Measurements from ENCODE around the gene NEAT1.

The NEAT1 gene

GRCh38 chr11:65486570-65487466 lies 64.2 kb downstream of the NEAT1 start:
- no peaks in the 10 kb centered on the region for H3K9me3 ChIP-seq (ENCODE audit: control insufficient read depth in 1 of 2, low read length in 2 of 2)
- H3K27me3 ChIP-seq (ENCODE audit: control insufficient read depth in 1 of 2, insufficient read depth in 2 of 2, low read length in 2 of 2), result no peaks in the 10 kb centered on the region
- no peaks in the 10 kb centered on the region for H3K36me3 ChIP-seq (ENCODE audit: control insufficient read depth in 1 of 2, insufficient read depth in 2 of 2, low read length in 2 of 2)
- H3K9ac ChIP-seq (ENCODE audit: low read depth in 1 of 2, low read length in 2 of 2), result peak overlapping the region; percentile 7 to 19
- H3K4me1 ChIP-seq (ENCODE audit: control insufficient read depth in 1 of 2, insufficient read depth in 2 of 2, low read length in 2 of 2), result peaks cover 41% of the 10 kb centered on the region in 2 donors
- peak overlapping the region; percentile 37 for H3K27ac ChIP-seq (ENCODE audit: low read depth, low read length)
- no peak overlapping the region for H3K4me3 ChIP-seq (ENCODE audit: low read depth in 1 of 2, low read length in 2 of 2)

- H3K27ac ChIP-seq (ENCODE audit: low read depth, low read length), result peak overlapping the region; percentile 85
- peaks cover 50% of the 10 kb centered on the region in 2 donors for H3K4me1 ChIP-seq (ENCODE audit: control insufficient read depth in 1 of 2, insufficient read depth in 2 of 2, low read length in 2 of 2)
- H3K9ac ChIP-seq (ENCODE audit: low read depth in 1 of 2, low read length in 2 of 2), result peak overlapping the region; percentile 69 to 73
- H3K9me3 ChIP-seq (ENCODE audit: control insufficient read depth in 1 of 2, low read length in 2 of 2), result no peaks in the 10 kb centered on the region
- no peaks in the 10 kb centered on the region for H3K27me3 ChIP-seq (ENCODE audit: control insufficient read depth in 1 of 2, insufficient read depth in 2 of 2, low read length in 2 of 2)
- H3K36me3 ChIP-seq (ENCODE audit: control insufficient read depth in 1 of 2, insufficient read depth in 2 of 2, low read length in 2 of 2), result no peaks in the 10 kb centered on the region
- H3K4me3 ChIP-seq (ENCODE audit: low read depth in 1 of 2, low read length in 2 of 2), result peak overlapping the region; percentile 11 to 23
Measured at GRCh38 chr11:65487467-65488272, 65.1 kb downstream of the NEAT1 start.

GRCh38 chr11:65488273-65489034 lies 65.9 kb downstream of the NEAT1 start:
- no peaks in the 10 kb centered on the region for H3K36me3 ChIP-seq (ENCODE audit: control insufficient read depth in 1 of 2, insufficient read depth in 2 of 2, low read length in 2 of 2)
- no peaks in the 10 kb centered on the region for H3K27me3 ChIP-seq (ENCODE audit: control insufficient read depth in 1 of 2, insufficient read depth in 2 of 2, low read length in 2 of 2)
- peak overlapping the region; percentile 85 for H3K27ac ChIP-seq (ENCODE audit: low read depth, low read length)
- peaks cover 58% of the 10 kb centered on the region in 2 donors for H3K4me1 ChIP-seq (ENCODE audit: control insufficient read depth in 1 of 2, insufficient read depth in 2 of 2, low read length in 2 of 2)
- H3K9ac ChIP-seq (ENCODE audit: low read depth in 1 of 2, low read length in 2 of 2), result peak overlapping the region; percentile 69 to 73
- H3K4me3 ChIP-seq (ENCODE audit: low read depth in 1 of 2, low read length in 2 of 2), result peak overlapping the region; percentile 11 to 23
- H3K9me3 ChIP-seq (ENCODE audit: control insufficient read depth in 1 of 2, low read length in 2 of 2), result no peaks in the 10 kb centered on the region

GRCh38 chr11:65489035-65489705 lies 66.6 kb downstream of the NEAT1 start:
- Histone ChIP-seq H3K4me1 (ENCODE audit: control insufficient read depth in 1 of 2, insufficient read depth in 2 of 2, low read length in 2 of 2) (peaks cover 65% of the 10 kb centered on the region in 2 donors), H3K9ac (ENCODE audit: low read depth in 1 of 2, low read length in 2 of 2) (peak overlapping the region; percentile 16 to 69), H3K27ac (ENCODE audit: low read depth, low read length) (peak overlapping the region; percentile 85), H3K9me3 (ENCODE audit: control insufficient read depth in 1 of 2, low read length in 2 of 2) (no peaks in the 10 kb centered on the region), H3K36me3 (ENCODE audit: control insufficient read depth in 1 of 2, insufficient read depth in 2 of 2, low read length in 2 of 2) (no peaks in the 10 kb centered on the region), H3K27me3 (ENCODE audit: control insufficient read depth in 1 of 2, insufficient read depth in 2 of 2, low read length in 2 of 2) (no peaks in the 10 kb centered on the region), H3K4me3 (ENCODE audit: low read depth in 1 of 2, low read length in 2 of 2) (no peak overlapping the region)

- H3K4me1 ChIP-seq (ENCODE audit: control insufficient read depth in 1 of 2, insufficient read depth in 2 of 2, low read length in 2 of 2), result peaks cover 65 to 70% of the 10 kb centered on the region in 2 donors
- no peaks in the 10 kb centered on the region for H3K9me3 ChIP-seq (ENCODE audit: control insufficient read depth in 1 of 2, low read length in 2 of 2)
- no peak overlapping the region for H3K4me3 ChIP-seq (ENCODE audit: low read depth in 1 of 2, low read length in 2 of 2)
- no peaks in the 10 kb centered on the region for H3K27me3 ChIP-seq (ENCODE audit: control insufficient read depth in 1 of 2, insufficient read depth in 2 of 2, low read length in 2 of 2)
- H3K9ac ChIP-seq (ENCODE audit: low read depth in 1 of 2, low read length in 2 of 2), result peak overlapping the region; percentile 16 to 69
- H3K27ac ChIP-seq (ENCODE audit: low read depth, low read length), result peak overlapping the region; percentile 85
- no peaks in the 10 kb centered on the region for H3K36me3 ChIP-seq (ENCODE audit: control insufficient read depth in 1 of 2, insufficient read depth in 2 of 2, low read length in 2 of 2)
Measured at GRCh38 chr11:65489706-65490320, 67.2 kb downstream of the NEAT1 start.

GRCh38 chr11:65491163-65491465 lies 68.5 kb downstream of the NEAT1 start:
- no peaks in the 10 kb centered on the region for H3K36me3 ChIP-seq (ENCODE audit: control insufficient read depth in 1 of 2, insufficient read depth in 2 of 2, low read length in 2 of 2)
- H3K27me3 ChIP-seq (ENCODE audit: control insufficient read depth in 1 of 2, insufficient read depth in 2 of 2, low read length in 2 of 2), result no peaks in the 10 kb centered on the region
- H3K9ac ChIP-seq (ENCODE audit: low read depth in 1 of 2, low read length in 2 of 2), result peak overlapping the region; percentile 48 to 79
- no peaks in the 10 kb centered on the region for H3K9me3 ChIP-seq (ENCODE audit: control insufficient read depth in 1 of 2, low read length in 2 of 2)
- H3K4me3 ChIP-seq (ENCODE audit: low read depth in 1 of 2, low read length in 2 of 2), result no peak overlapping the region
- peaks cover 68 to 73% of the 10 kb centered on the region in 2 donors for H3K4me1 ChIP-seq (ENCODE audit: control insufficient read depth in 1 of 2, insufficient read depth in 2 of 2, low read length in 2 of 2)
- peak overlapping the region; percentile 85 for H3K27ac ChIP-seq (ENCODE audit: low read depth, low read length)

GRCh38 chr11:65491614-65492386 lies 69.2 kb downstream of the NEAT1 start:
- H3K27ac ChIP-seq (ENCODE audit: low read depth, low read length), result peak overlapping the region; percentile 85
- no peaks in the 10 kb centered on the region for H3K9me3 ChIP-seq (ENCODE audit: control insufficient read depth in 1 of 2, low read length in 2 of 2)
- H3K4me1 ChIP-seq (ENCODE audit: control insufficient read depth in 1 of 2, insufficient read depth in 2 of 2, low read length in 2 of 2), result peaks cover 74 to 80% of the 10 kb centered on the region in 2 donors
- H3K9ac ChIP-seq (ENCODE audit: low read depth in 1 of 2, low read length in 2 of 2), result peak overlapping the region; percentile 48 to 79
- no peak overlapping the region for H3K4me3 ChIP-seq (ENCODE audit: low read depth in 1 of 2, low read length in 2 of 2)
- no peaks in the 10 kb centered on the region for H3K27me3 ChIP-seq (ENCODE audit: control insufficient read depth in 1 of 2, insufficient read depth in 2 of 2, low read length in 2 of 2)
- H3K36me3 ChIP-seq (ENCODE audit: control insufficient read depth in 1 of 2, insufficient read depth in 2 of 2, low read length in 2 of 2), result no peaks in the 10 kb centered on the region

GRCh38 chr11:65492387-65492636 lies 69.7 kb downstream of the NEAT1 start:
- Histone ChIP-seq H3K36me3 (ENCODE audit: control insufficient read depth in 1 of 2, insufficient read depth in 2 of 2, low read length in 2 of 2) (no peaks in the 10 kb centered on the region), H3K9ac (ENCODE audit: low read depth in 1 of 2, low read length in 2 of 2) (peak overlapping the region; percentile 48 to 79), H3K27me3 (ENCODE audit: control insufficient read depth in 1 of 2, insufficient read depth in 2 of 2, low read length in 2 of 2) (no peaks in the 10 kb centered on the region), H3K27ac (ENCODE audit: low read depth, low read length) (peak overlapping the region; percentile 85), H3K4me1 (ENCODE audit: control insufficient read depth in 1 of 2, insufficient read depth in 2 of 2, low read length in 2 of 2) (peaks cover 79 to 84% of the 10 kb centered on the region in 2 donors), H3K9me3 (ENCODE audit: control insufficient read depth in 1 of 2, low read length in 2 of 2) (no peaks in the 10 kb centered on the region), H3K4me3 (ENCODE audit: low read depth in 1 of 2, low read length in 2 of 2) (no peak overlapping the region)
